ENCODE results near the gene TLR10.

Gene TLR10

DNA sequence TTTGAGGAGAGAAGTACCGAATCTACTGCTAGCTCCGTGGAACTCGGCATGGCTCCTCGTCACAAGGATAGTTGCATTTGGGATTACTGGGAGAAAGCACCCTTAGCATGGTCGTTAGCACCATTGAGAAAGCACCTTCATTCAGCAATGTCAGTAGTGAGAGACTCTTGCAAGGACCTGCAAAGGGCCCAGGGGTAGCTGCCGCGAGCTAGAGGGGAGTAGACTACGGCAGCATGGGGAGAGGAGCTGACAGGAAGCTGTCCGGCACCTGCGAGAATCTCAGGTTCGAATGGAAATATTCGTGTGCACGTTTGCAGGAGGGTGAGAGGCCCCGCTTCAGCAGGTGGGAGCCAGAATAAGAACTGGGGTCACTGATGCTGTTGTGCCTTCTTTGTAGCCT is 20.2 kb downstream of the TLR10 start:
- TF ChIP-seq CEBPB (IDR thresholded peaks at IDR 0.05): no peak
- TF ChIP-seq, protein P1, sequence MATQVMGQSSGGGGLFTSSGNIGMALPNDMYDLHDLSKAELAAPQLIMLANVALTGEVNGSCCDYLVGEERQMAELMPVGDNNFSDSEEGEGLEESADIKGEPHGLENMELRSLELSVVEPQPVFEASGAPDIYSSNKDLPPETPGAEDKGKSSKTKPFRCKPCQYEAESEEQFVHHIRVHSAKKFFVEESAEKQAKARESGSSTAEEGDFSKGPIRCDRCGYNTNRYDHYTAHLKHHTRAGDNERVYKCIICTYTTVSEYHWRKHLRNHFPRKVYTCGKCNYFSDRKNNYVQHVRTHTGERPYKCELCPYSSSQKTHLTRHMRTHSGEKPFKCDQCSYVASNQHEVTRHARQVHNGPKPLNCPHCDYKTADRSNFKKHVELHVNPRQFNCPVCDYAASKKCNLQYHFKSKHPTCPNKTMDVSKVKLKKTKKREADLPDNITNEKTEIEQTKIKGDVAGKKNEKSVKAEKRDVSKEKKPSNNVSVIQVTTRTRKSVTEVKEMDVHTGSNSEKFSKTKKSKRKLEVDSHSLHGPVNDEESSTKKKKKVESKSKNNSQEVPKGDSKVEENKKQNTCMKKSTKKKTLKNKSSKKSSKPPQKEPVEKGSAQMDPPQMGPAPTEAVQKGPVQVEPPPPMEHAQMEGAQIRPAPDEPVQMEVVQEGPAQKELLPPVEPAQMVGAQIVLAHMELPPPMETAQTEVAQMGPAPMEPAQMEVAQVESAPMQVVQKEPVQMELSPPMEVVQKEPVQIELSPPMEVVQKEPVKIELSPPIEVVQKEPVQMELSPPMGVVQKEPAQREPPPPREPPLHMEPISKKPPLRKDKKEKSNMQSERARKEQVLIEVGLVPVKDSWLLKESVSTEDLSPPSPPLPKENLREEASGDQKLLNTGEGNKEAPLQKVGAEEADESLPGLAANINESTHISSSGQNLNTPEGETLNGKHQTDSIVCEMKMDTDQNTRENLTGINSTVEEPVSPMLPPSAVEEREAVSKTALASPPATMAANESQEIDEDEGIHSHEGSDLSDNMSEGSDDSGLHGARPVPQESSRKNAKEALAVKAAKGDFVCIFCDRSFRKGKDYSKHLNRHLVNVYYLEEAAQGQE (IDR thresholded peaks at IDR 0.05; ENCODE audit: low read depth): no peak
- TF ChIP-seq TCF12 (IDR thresholded peaks at IDR 0.05; ENCODE audit: low read depth): no peak
- no peak for TF ChIP-seq CREB1 (IDR thresholded peaks at IDR 0.05; ENCODE audit: low read depth)
- TF ChIP-seq ZBTB7A (IDR thresholded peaks at IDR 0.05; ENCODE audit: low read depth): no peak
- TF ChIP-seq, protein P2, sequence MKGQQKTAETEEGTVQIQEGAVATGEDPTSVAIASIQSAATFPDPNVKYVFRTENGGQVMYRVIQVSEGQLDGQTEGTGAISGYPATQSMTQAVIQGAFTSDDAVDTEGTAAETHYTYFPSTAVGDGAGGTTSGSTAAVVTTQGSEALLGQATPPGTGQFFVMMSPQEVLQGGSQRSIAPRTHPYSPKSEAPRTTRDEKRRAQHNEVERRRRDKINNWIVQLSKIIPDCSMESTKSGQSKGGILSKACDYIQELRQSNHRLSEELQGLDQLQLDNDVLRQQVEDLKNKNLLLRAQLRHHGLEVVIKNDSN (IDR thresholded peaks at IDR 0.05): no peak
- TF ChIP-seq TEAD4 (IDR thresholded peaks at IDR 0.05): no peak
- TF ChIP-seq, protein P3, sequence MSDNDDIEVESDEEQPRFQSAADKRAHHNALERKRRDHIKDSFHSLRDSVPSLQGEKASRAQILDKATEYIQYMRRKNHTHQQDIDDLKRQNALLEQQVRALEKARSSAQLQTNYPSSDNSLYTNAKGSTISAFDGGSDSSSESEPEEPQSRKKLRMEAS (IDR thresholded peaks at IDR 0.05): no peak
- no peak for TF ChIP-seq NFIC (IDR thresholded peaks at IDR 0.05)
- TF ChIP-seq YY1 (IDR thresholded peaks at IDR 0.05; ENCODE audit: low read depth): no peak
- TF ChIP-seq FOXM1 (IDR thresholded peaks at IDR 0.05; ENCODE audit: borderline replicate concordance, low read depth): no peak
- no peak for TF ChIP-seq EGR1 (IDR thresholded peaks at IDR 0.05)
- TF ChIP-seq TAF1 (IDR thresholded peaks at IDR 0.05; ENCODE audit: low read depth): no peak

DNA sequence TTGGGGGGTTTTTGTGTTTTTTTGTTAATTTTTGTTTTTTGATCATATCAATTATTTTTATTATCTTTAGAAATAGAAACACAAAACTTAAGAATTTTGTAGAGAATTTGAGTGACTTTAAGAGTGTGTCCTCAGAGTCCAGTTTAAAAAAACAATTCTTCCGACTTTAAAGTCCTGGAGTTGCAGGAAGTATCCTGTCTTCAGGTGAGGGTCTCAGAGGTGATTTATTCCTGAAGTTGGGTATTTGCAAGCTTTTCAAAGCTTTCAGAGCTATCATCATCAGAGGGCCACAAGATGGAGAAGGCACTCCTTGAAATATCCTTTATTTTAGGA is 23.0 kb downstream of the TLR10 start:
- TF ChIP-seq, protein P2 (IDR thresholded peaks at IDR 0.05): no peak
- TF ChIP-seq TAF1 (IDR thresholded peaks at IDR 0.05; ENCODE audit: low read depth) (no peak), YY1 (IDR thresholded peaks at IDR 0.05; ENCODE audit: low read depth) (no peak), EGR1 (IDR thresholded peaks at IDR 0.05) (no peak), CREB1 (IDR thresholded peaks at IDR 0.05; ENCODE audit: low read depth) (no peak), FOXM1 (IDR thresholded peaks at IDR 0.05; ENCODE audit: borderline replicate concordance, low read depth) (no peak), TEAD4 (IDR thresholded peaks at IDR 0.05) (no peak), TCF12 (IDR thresholded peaks at IDR 0.05; ENCODE audit: low read depth) (no peak), NFIC (IDR thresholded peaks at IDR 0.05) (no peak), CEBPB (IDR thresholded peaks at IDR 0.05) (no peak), EP300 (IDR thresholded peaks at IDR 0.05; ENCODE audit: borderline replicate concordance) (no peak), RAD21 (IDR thresholded peaks at IDR 0.05; ENCODE audit: low read depth) (no peak), ZBTB7A (IDR thresholded peaks at IDR 0.05; ENCODE audit: low read depth) (no peak)
- TF ChIP-seq, protein P3 (IDR thresholded peaks at IDR 0.05): no peak
- TF ChIP-seq, protein P1 (IDR thresholded peaks at IDR 0.05; ENCODE audit: low read depth): no peak

GRCh38 chr4:38759113-38759789 is 23.5 kb downstream of the TLR10 start:
- peak; percentile 80 for TF ChIP-seq RAD21 (IDR thresholded peaks at IDR 0.05; ENCODE audit: low read depth)
- TF ChIP-seq FOXM1 (IDR thresholded peaks at IDR 0.05; ENCODE audit: borderline replicate concordance, low read depth): no peak

- TF ChIP-seq TEAD4 (IDR thresholded peaks at IDR 0.05) (no peak), CREB1 (IDR thresholded peaks at IDR 0.05; ENCODE audit: low read depth) (no peak), RAD21 (IDR thresholded peaks at IDR 0.05; ENCODE audit: low read depth) (peak; percentile 34), YY1 (IDR thresholded peaks at IDR 0.05; ENCODE audit: low read depth) (no peak)
- TF ChIP-seq, protein P1 (IDR thresholded peaks at IDR 0.05; ENCODE audit: low read depth): no peak
Measured at GRCh38 chr4:38757945-38758600, 24.7 kb downstream of the TLR10 start.

Measured in Ishikawa (cell line).